ENCODE measurements around the gene KRTAP1-3. TPM values are rescaled to one million over a fixed set of nuclear protein-coding genes. Genes with fewer than 3 reads are reported as not detected.

KRTAP1-3 gene
- total RNA-seq, 2 donors from 2014 or later, result not detected

GRCh38 chr17:41037853-41038350 lies 3.2 kb upstream of the KRTAP1-3 start:
- WGBS, 2 donors, result 66 to 79% methylated on average over 2 of the region's 2 CpGs
- Histone ChIP-seq H3K36me3 (replicated peaks in 1 of 2; ENCODE audit: insufficient read depth in 1 of 2, low read depth in 2 of 2) (no peaks in the 10 kb centered on the region), H3K9me3 (no peaks in the 10 kb centered on the region)

GRCh38 chr17:41029633-41030245 lies 4.9 kb downstream of the KRTAP1-3 start, which contains the start of gene KRTAP1-4:
KRTAP1-4 (minus strand) TSS chr17:41030195; CDS start chr17:41030078, 117 bp downstream.
- TF ChIP-seq POLR2A (IDR thresholded peaks at IDR 0.05) (no peak), CTCF (IDR thresholded peaks at IDR 0.05) (no peak)
- Histone ChIP-seq H3K27ac (no peak within 1 kb of the TSS), H3K4me3 (no peak within 1 kb of the TSS), H3K36me3 (replicated peaks in 1 of 2; ENCODE audit: insufficient read depth in 1 of 2, low read depth in 2 of 2) (no peaks in the 10 kb centered on the region), H3K4me1 (no peaks in the 10 kb centered on the region), H3K9me3 (no peaks in the 10 kb centered on the region), H3K27me3 (no peaks in the 10 kb centered on the region)
- peak in 1 of 4 donors; percentile 15 for DNase-seq
- no peak for ATAC-seq
- intact Hi-C loops (cut with DNase I), result no loop called here
- 74 to 77% methylated on average over 5 to 12 of the region's 12 CpGs for WGBS, 2 donors

More at GRCh38 chr17:41037853-41038350, 3.2 kb upstream of the KRTAP1-3 start:
- intact Hi-C loops (cut with DNase I), result no loop called here
- TF ChIP-seq POLR2A (IDR thresholded peaks at IDR 0.05) (no peak), CTCF (IDR thresholded peaks at IDR 0.05) (no peak)
- Histone ChIP-seq H3K4me1 (peaks cover 13% of the 10 kb centered on the region), H3K27me3 (no peaks in the 10 kb centered on the region), H3K27ac (no peak overlapping the region), H3K4me3 (no peak overlapping the region)
- no peak for DNase-seq
- no peak for ATAC-seq

- WGBS, 2 donors, result 53 to 64% methylated on average over 5 to 9 of the region's 9 CpGs
- H3K4me1 ChIP-seq, result no peaks in the 10 kb centered on the region
- H3K27ac ChIP-seq, result no peak within 1 kb of the TSS
- no peaks in the 10 kb centered on the region for H3K27me3 ChIP-seq
- TF ChIP-seq POLR2A (IDR thresholded peaks at IDR 0.05) (no peak), CTCF (IDR thresholded peaks at IDR 0.05) (no peak)
- intact Hi-C loops (cut with DNase I), result no loop called here
- no peaks in the 10 kb centered on the region for H3K36me3 ChIP-seq (replicated peaks in 1 of 2; ENCODE audit: insufficient read depth in 1 of 2, low read depth in 2 of 2)
- no peak within 1 kb of the TSS for H3K4me3 ChIP-seq
- peak in 2 of 4 donors; percentile 39 to 45 for DNase-seq
- H3K9me3 ChIP-seq, result no peaks in the 10 kb centered on the region
- no peak for ATAC-seq
Measured at GRCh38 chr17:41026715-41027471, 7.8 kb downstream of the KRTAP1-3 start, which contains the start of gene KRTAP1-5. KRTAP1-5 (minus strand) TSS chr17:41027208; CDS start chr17:41027155, 53 bp downstream.

GRCh38 chr17:41024697-41025096 lies 10.0 kb downstream of the KRTAP1-3 start:
- Histone ChIP-seq H3K27me3 (no peaks in the 10 kb centered on the region), H3K27ac (no peak overlapping the region), H3K9me3 (no peaks in the 10 kb centered on the region), H3K4me1 (no peaks in the 10 kb centered on the region), H3K36me3 (replicated peaks in 1 of 2; ENCODE audit: insufficient read depth in 1 of 2, low read depth in 2 of 2) (no peaks in the 10 kb centered on the region), H3K4me3 (no peak overlapping the region)
- DNase-seq (no peak), ATAC-seq (no peak)
- intact Hi-C loops (cut with DNase I), result no loop called here
- TF ChIP-seq CTCF (IDR thresholded peaks at IDR 0.05), result no peak
- no peak for TF ChIP-seq POLR2A (IDR thresholded peaks at IDR 0.05)
- 60 to 66% methylated on average over 3 of the region's 3 CpGs for WGBS, 2 donors
